OCI-LY3 (cell line): ENCODE data around the gene POLN.

Experiments used
- H2AFZ ChIP-seq: fragments of 200-600, 300-600 bp; shearing (Covaris generic); 2 replicates; pipeline ENCODE4 v1.6.0; 2014; ENCODE audit warnings: antibody characterized with exemption, low read depth, low read length
- H3K27ac ChIP-seq: fragments of 200-600, 300-600 bp; sonication (generic); 2 replicates; pipeline ENCODE4 v1.5.1; 2014; ENCODE audit warnings: mild to moderate bottlenecking, low read length, moderate library complexity, mixed read lengths
- H3K27me3 ChIP-seq: fragments of 200-600, 300-600 bp; sonication (generic); 2 replicates; pipeline ENCODE4 v1.6.1; 2014; ENCODE audit warnings: low read depth, low read length, mixed read lengths
- H3K36me3 ChIP-seq: fragments of 200-600, 300-600 bp; sonication (generic); replicated peaks from 2 replicates; pipeline ENCODE3; 2014; ENCODE audit warnings: low read depth, low read length, mixed read lengths
- H3K4me1 ChIP-seq: fragments of 300-600, 200-600 bp; sonication (generic); 2 replicates; pipeline ENCODE4 v1.6.1; 2014; ENCODE audit warnings: low read length, mixed read lengths
- H3K4me2 ChIP-seq: fragments of 200-600, 300-600 bp; sonication (generic); 2 replicates; pipeline ENCODE4 v1.6.1; 2014; ENCODE audit warnings: low read length, mixed read lengths
- H3K4me3 ChIP-seq: fragments of 300-600, 200-600 bp; sonication (generic); 2 replicates; pipeline ENCODE4 v1.5.1; 2014; ENCODE audit warnings: antibody characterized with exemption, mild to moderate bottlenecking, low read length, moderate library complexity
- H3K79me2 ChIP-seq: fragments of 300-600, 200-600 bp; shearing (Covaris generic); 2 replicates; pipeline ENCODE4 v1.6.1; 2014; ENCODE audit warnings: mild to moderate bottlenecking, low read length, mixed read lengths
- H3K9ac ChIP-seq: fragments of 300-600, 200-600 bp; shearing (Covaris generic); 2 replicates; pipeline ENCODE4 v1.6.0; 2014; ENCODE audit warnings: mild to moderate bottlenecking, low read length, moderate library complexity
- H3K9me3 ChIP-seq: fragments of 200-600, 300-600 bp; shearing (Covaris generic); 2 replicates; pipeline ENCODE4 v1.6.1; 2014; ENCODE audit warnings: low read length, mixed read lengths; ENCODE audit not compliant: insufficient read depth
- H4K20me1 ChIP-seq: fragments of 200-600, 300-600 bp; sonication (generic); 2 replicates; pipeline ENCODE4 v1.6.1; 2016; ENCODE audit warnings: low read length, mixed read lengths; ENCODE audit not compliant: insufficient read depth
- CTCF ChIP-seq: fragments of 200-600, 300-600 bp; sonication (generic); IDR thresholded peaks from 2 replicates; pipeline ENCODE4 v1.5.1; 2014; ENCODE audit warnings: antibody characterized with exemption, low read length, low read depth
- EZH2phosphoT487 ChIP-seq: fragments of 200-600 bp; shearing (Covaris generic); IDR thresholded peaks from 2 replicates; pipeline ENCODE4 v1.6.1; 2018; ENCODE audit warnings: antibody characterized with exemption, mixed run types, low read depth

POLN gene

GRCh38 chr4:2273657-2274319, 31.9 kb upstream of the POLN start:
- TF ChIP-seq EZH2phosphoT487 (no peak), CTCF (no peak)
- Histone ChIP-seq H3K9me3 (no peaks in the 10 kb centered on the region), H3K79me2 (no peaks in the 10 kb centered on the region), H2AFZ (no peak overlapping the region), H3K27me3 (no peaks in the 10 kb centered on the region), H3K27ac (no peak overlapping the region), H3K4me2 (no peak overlapping the region), H3K9ac (no peak overlapping the region), H3K36me3 (no peaks in the 10 kb centered on the region), H4K20me1 (no peaks in the 10 kb centered on the region), H3K4me3 (no peak overlapping the region), H3K4me1 (no peaks in the 10 kb centered on the region)

- Histone ChIP-seq H3K4me3 (no peak overlapping the region), H3K9ac (no peak overlapping the region), H3K9me3 (no peaks in the 10 kb centered on the region), H3K36me3 (no peaks in the 10 kb centered on the region), H3K4me2 (no peak overlapping the region), H3K79me2 (no peaks in the 10 kb centered on the region), H3K27ac (no peak overlapping the region), H3K4me1 (no peaks in the 10 kb centered on the region), H4K20me1 (no peaks in the 10 kb centered on the region), H3K27me3 (no peaks in the 10 kb centered on the region), H2AFZ (no peak overlapping the region)
- no peak for TF ChIP-seq CTCF
- no peak for TF ChIP-seq EZH2phosphoT487
These were observed 31.3 kb upstream of the POLN start for GRCh38 chr4:2273221-2273620.

GRCh38 chr4:2272828-2273120, 30.9 kb upstream of the POLN start:
- Histone ChIP-seq H3K79me2 (no peaks in the 10 kb centered on the region), H3K9me3 (no peaks in the 10 kb centered on the region), H4K20me1 (no peaks in the 10 kb centered on the region), H3K4me1 (no peaks in the 10 kb centered on the region), H3K4me2 (no peak overlapping the region), H3K9ac (no peak overlapping the region), H2AFZ (no peak overlapping the region), H3K36me3 (no peaks in the 10 kb centered on the region), H3K4me3 (no peak overlapping the region), H3K27me3 (no peaks in the 10 kb centered on the region), H3K27ac (no peak overlapping the region)
- TF ChIP-seq EZH2phosphoT487: no peak
- TF ChIP-seq CTCF: no peak

- Histone ChIP-seq H3K27ac (no peak overlapping the region), H3K9ac (no peak overlapping the region), H3K79me2 (no peaks in the 10 kb centered on the region), H3K4me3 (no peak overlapping the region), H3K4me2 (no peak overlapping the region), H3K27me3 (no peaks in the 10 kb centered on the region), H3K4me1 (no peaks in the 10 kb centered on the region), H4K20me1 (no peaks in the 10 kb centered on the region), H2AFZ (no peak overlapping the region), H3K36me3 (no peaks in the 10 kb centered on the region), H3K9me3 (no peaks in the 10 kb centered on the region)
- TF ChIP-seq EZH2phosphoT487 (no peak), CTCF (no peak)
These were observed 30.3 kb upstream of the POLN start for GRCh38 chr4:2272026-2272827.
